H1 (cell line): Measurements from ENCODE around the gene INO80C. TPM values are rescaled to one million over a fixed set of nuclear protein-coding genes. Genes with fewer than 3 reads are reported as not detected.

Experiments
- CTCF ChIA-PET: fragments of 300-600 bp; sonication (Branson Sonifier 250); formaldehyde crosslinking; loops from one replicate; lab custom pipeline; 2021; ENCODE audit not compliant: partially characterized antibody; lab: Charles Lee
- POLR2A ChIA-PET: fragments of 300-600 bp; sonication (Branson Sonifier 250); formaldehyde crosslinking; loops from one replicate; lab custom pipeline; 2021; ENCODE audit warnings: inconsistent platforms; ENCODE audit not compliant: partially characterized antibody; lab: Charles Lee
- DNase-seq, 2 experiments: peaks; one replicate each; pipeline versions ENCODE4 v3.0.0 to v3.0.0-alpha.2; 2010 to 2022; ENCODE audit warnings: low spot score in 2 of 2, low read depth in 1 of 2, mixed read lengths in 1 of 2
- FAIRE-seq: peaks from 2 replicates; lab custom pipeline; 2011; peaks lifted over from hg19 to GRCh38; lab: Jason Lieb, UNC
- H2AFZ ChIP-seq: 2 replicates; pipeline ENCODE4 v1.8.1; 2012; ENCODE audit warnings: low read length, inconsistent platforms
- H2AK5ac ChIP-seq: 2 replicates; pipeline ENCODE4 v1.6.1; 2013; ENCODE audit warnings: low read depth, low read length
- H2BK120ac ChIP-seq: replicated peaks from 2 replicates; pipeline ENCODE3; 2013; ENCODE audit warnings: low read depth, low read length, inconsistent platforms
- H2BK12ac ChIP-seq: 2 replicates; pipeline ENCODE4 v1.6.1; 2013; ENCODE audit warnings: low read depth, low read length
- H2BK15ac ChIP-seq: 2 replicates; pipeline ENCODE4 v1.6.1; 2013; ENCODE audit warnings: low read length
- H2BK20ac ChIP-seq: 2 replicates; pipeline ENCODE4 v1.6.1; 2013; ENCODE audit warnings: low read length
- H2BK5ac ChIP-seq: 2 replicates; pipeline ENCODE4 v1.6.1; 2013; ENCODE audit warnings: low read depth, low read length
- H3K14ac ChIP-seq: 2 replicates; pipeline ENCODE4 v1.6.1; 2013; ENCODE audit warnings: inconsistent platforms; ENCODE audit not compliant: insufficient read length
- H3K18ac ChIP-seq: 2 replicates; pipeline ENCODE4 v1.6.1; 2013; ENCODE audit warnings: low read length; ENCODE audit errors: extremely low read depth
- H3K23ac ChIP-seq: 2 replicates; pipeline ENCODE4 v1.6.1; 2013; ENCODE audit warnings: inconsistent platforms; ENCODE audit not compliant: insufficient read length
- H3K23me2 ChIP-seq: 2 replicates; pipeline ENCODE4 v1.6.1; 2013; ENCODE audit warnings: low read depth, low read length
- H3K27ac ChIP-seq: 2 replicates; pipeline ENCODE4 v1.6.1; 2011; ENCODE audit warnings: low read depth, low read length, inconsistent platforms
- H3K27me3 ChIP-seq, 4 experiments: replicated peaks in 1 of 4; 1 replicate in 1 of 4; 2 replicates in 3 of 4; pipeline versions ENCODE4 v1.6.1 to v1.8.1; 2011 to 2013; ENCODE audit warnings: low read length in 3 of 4, mild to moderate bottlenecking in 3 of 4, inconsistent platforms in 2 of 4, mixed read lengths in 2 of 4, moderate library complexity in 1 of 4; ENCODE audit not compliant: control insufficient read depth in 3 of 4, insufficient read depth in 3 of 4; ENCODE audit errors: extremely low read depth in 1 of 4
- H3K36me3 ChIP-seq, 4 experiments: 2 replicates each; pipeline versions ENCODE4 v1.6.1 to v1.8.1; 2011 to 2013; ENCODE audit warnings: mild to moderate bottlenecking in 4 of 4, low read length in 3 of 4, moderate library complexity in 2 of 4, control low read depth in 1 of 4, inconsistent platforms in 1 of 4; ENCODE audit not compliant: insufficient read depth in 4 of 4, control insufficient read depth in 2 of 4
- H3K4ac ChIP-seq: replicated peaks from 2 replicates; pipeline ENCODE3; 2013; ENCODE audit warnings: low read length, low read depth, mixed read lengths, inconsistent platforms; ENCODE audit not compliant: insufficient read length
- H3K4me1 ChIP-seq, 4 experiments: replicated peaks in 1 of 4; 1 replicate in 1 of 4; 2 replicates in 3 of 4; pipeline versions ENCODE4 v1.6.1 to v1.8.1; 2011 to 2013; ENCODE audit warnings: low read length in 3 of 4, inconsistent platforms in 2 of 4, mixed read lengths in 1 of 4; ENCODE audit not compliant: insufficient read depth in 4 of 4, control insufficient read depth in 3 of 4
- H3K4me2 ChIP-seq, 2 experiments: 2 replicates each; pipeline versions ENCODE4 v1.6.1 to v1.8.1; 2011 to 2013; ENCODE audit warnings: low read depth in 2 of 2, low read length in 2 of 2, control low read depth in 1 of 2, inconsistent platforms in 1 of 2, mild to moderate bottlenecking in 1 of 2; ENCODE audit not compliant: insufficient read depth in 1 of 2
- H3K4me3 ChIP-seq, 4 experiments: fragments of 200-600, 300-600 bp in 1 of 4; sonication (generic), shearing (Covaris generic), sonication (Bioruptor Twin) in 1 of 4; 2 replicates each; pipeline versions ENCODE4 v1.5.1 to v1.8.1; 2011 to 2016; ENCODE audit warnings: low read length in 4 of 4, low read depth in 3 of 4, control low read depth in 2 of 4, inconsistent platforms in 2 of 4, mild to moderate bottlenecking in 2 of 4, mixed read lengths in 1 of 4, moderate library complexity in 1 of 4; ENCODE audit not compliant: insufficient read depth in 2 of 4; ENCODE audit errors: extremely low read depth in 1 of 4
- H3K56ac ChIP-seq: replicated peaks from 2 replicates; pipeline ENCODE3; 2013; ENCODE audit warnings: low read depth, mild to moderate bottlenecking, mixed read lengths, low read length, inconsistent platforms; ENCODE audit not compliant: insufficient read length
- H3K79me1 ChIP-seq: 2 replicates; pipeline ENCODE4 v1.6.1; 2013; ENCODE audit warnings: low read depth, low read length, control low read depth
- H3K79me2 ChIP-seq, 2 experiments: 2 replicates each; pipeline versions ENCODE4 v1.6.1 to v1.8.1; 2012 to 2013; ENCODE audit warnings: low read length in 2 of 2, mild to moderate bottlenecking in 2 of 2, inconsistent platforms in 1 of 2; ENCODE audit not compliant: insufficient read depth in 2 of 2, control insufficient read depth in 1 of 2
- H3K9ac ChIP-seq, 4 experiments: replicated peaks in 1 of 4; 1 replicate in 1 of 4; 2 replicates in 3 of 4; pipeline versions ENCODE4 v1.6.1 to v1.8.1; 2011 to 2013; ENCODE audit warnings: low read depth in 3 of 4, low read length in 3 of 4, control low read depth in 2 of 4, mild to moderate bottlenecking in 2 of 4, moderate library complexity in 2 of 4, inconsistent platforms in 1 of 4; ENCODE audit errors: extremely low read depth in 1 of 4
- H3K9me3 ChIP-seq, 2 experiments: 2 replicates each; pipeline versions ENCODE4 v1.6.1 to v1.8.1; 2012 to 2013; ENCODE audit warnings: mild to moderate bottlenecking in 2 of 2, moderate library complexity in 2 of 2, control low read depth in 1 of 2, inconsistent platforms in 1 of 2, low read depth in 1 of 2, low read length in 1 of 2, mixed read lengths in 1 of 2; ENCODE audit not compliant: insufficient read depth in 2 of 2
- H4K20me1 ChIP-seq, 2 experiments: replicated peaks in 1 of 2; 2 replicates each; pipeline versions ENCODE3 to v1.8.1; 2011 to 2013; ENCODE audit warnings: inconsistent platforms in 2 of 2, low read length in 2 of 2, mild to moderate bottlenecking in 1 of 2; ENCODE audit not compliant: insufficient read depth in 2 of 2, control insufficient read depth in 1 of 2
- H4K5ac ChIP-seq: 2 replicates; pipeline ENCODE4 v1.6.1; 2013; ENCODE audit warnings: low read length, low read depth, mixed read lengths, inconsistent platforms; ENCODE audit not compliant: insufficient read length
- H4K8ac ChIP-seq: 2 replicates; pipeline ENCODE4 v1.8.0; 2013; ENCODE audit warnings: mild to moderate bottlenecking, moderate library complexity, low read length, inconsistent platforms; ENCODE audit not compliant: insufficient read depth; ENCODE audit errors: extremely low read depth
- H4K91ac ChIP-seq: replicated peaks from 2 replicates; pipeline ENCODE3; 2013; ENCODE audit warnings: low read length, mixed read lengths, inconsistent platforms; ENCODE audit not compliant: insufficient read length
- SP2 ChIP-seq: IDR thresholded peaks from 2 replicates; pipeline ENCODE4 v1.6.1; 2012; ENCODE audit warnings: mild to moderate bottlenecking, low read length, inconsistent platforms
- YY1 ChIP-seq: IDR thresholded peaks from 2 replicates; pipeline ENCODE4 v1.6.1; 2011; ENCODE audit warnings: low read depth, mild to moderate bottlenecking, low read length
- WGBS, 2 experiments: shearing (Covaris generic) in 1 of 2; methylation state at CpG; one replicate each; pipeline versions ENCODE4 v1.1.6 to v1.1.7; 2013 to 2015; ENCODE audit warnings: low lambda C conversion rate in 2 of 2, mixed read lengths in 2 of 2, inconsistent platforms in 1 of 2, low coverage in 1 of 2, missing lambda C conversion rate in 1 of 2; ENCODE audit not compliant: insufficient replicate concordance in 2 of 2, insufficient coverage in 1 of 2, insufficient read length in 1 of 2; ENCODE audit errors: extremely low coverage in 1 of 2, missing lambda C conversion rate in 1 of 2; 5-methylcytosine and 5-hydroxymethylcytosine counted together
- polyA plus RNA-seq, 7 experiments: library from polyadenylated mRNA; depleted of rRNA in 3 of 7; stranded (reverse) in 5 of 7; unstranded in 2 of 7; fragments of >200 nt in 5 of 7; fragments of 200-250 nt in 2 of 7; gene quantifications; 1 replicate in 5 of 7; 2 replicates in 1 of 7; 4 replicates in 1 of 7; pipeline versions ENCODE4 v1.2.1 to v1.2.3, GENCODE V29; 2011 to 2013; ENCODE audit warnings: missing spikeins in 2 of 7, mixed read lengths in 2 of 7
- total RNA-seq: library from RNA; stranded (reverse); fragmentation: NEBNext Ultra II Directional; extraction: Animal tissue kit (Norgen Biotek cat#: 25700); gene quantifications from 2 replicates; pipeline ENCODE4 v1.2.1, GENCODE V29; 2021

INO80C gene
- total and polyA plus RNA-seq, 2 of the 8 experiments (the other 6 are each of a cell fraction or from before 2014, with no cell fraction given): 30.1 to 48.9 TPM

DNA sequence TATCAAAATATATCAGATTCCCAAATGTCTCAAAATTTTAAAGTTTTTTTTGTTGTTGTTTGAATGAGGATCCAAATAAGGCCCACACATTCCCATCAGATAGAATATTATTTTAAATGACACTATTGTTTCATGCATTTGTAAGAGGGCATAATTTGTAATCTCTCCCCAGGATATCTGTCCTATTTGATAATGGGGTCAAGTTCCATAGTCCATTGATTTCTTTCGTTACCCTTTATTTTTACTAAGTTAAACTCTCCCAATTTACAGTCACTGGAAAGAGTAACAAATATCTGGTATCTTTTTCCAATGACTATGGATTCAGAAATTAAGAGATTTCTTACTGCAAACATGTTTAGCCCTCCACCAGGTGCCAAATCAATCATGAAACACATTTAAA is 32.4 kb downstream of the INO80C start:
- no peak overlapping the region for H3K18ac ChIP-seq
- no peaks in the 10 kb centered on the region for H3K79me1 ChIP-seq
- H4K5ac ChIP-seq: no peak overlapping the region
- H4K20me1 ChIP-seq: peaks cover 0 to 2% of the 10 kb centered on the region in 2 experiments
- no peaks in the 10 kb centered on the region for H3K9me3 ChIP-seq
- H3K27me3 ChIP-seq: no peaks in the 10 kb centered on the region
- 85% methylated on average over 1 of the region's 1 CpG; no CpG with 5 or more reads in 1 of the 2 experiments for WGBS, 2 experiments
- H2BK5ac ChIP-seq: no peak overlapping the region
- H4K91ac ChIP-seq: no peak overlapping the region
- no peaks in the 10 kb centered on the region for H3K23me2 ChIP-seq
- H3K4ac ChIP-seq: no peak overlapping the region
- H2BK20ac ChIP-seq: no peak overlapping the region
- H4K8ac ChIP-seq: no peak overlapping the region
- no peak overlapping the region for H2BK15ac ChIP-seq
- no peak overlapping the region for H3K27ac ChIP-seq
- DNase-seq: no peak
- no peak overlapping the region for H2BK120ac ChIP-seq
- no peak overlapping the region for H3K23ac ChIP-seq
- H2BK12ac ChIP-seq: no peak overlapping the region
- no peak overlapping the region for H3K9ac ChIP-seq
- ChIA-PET POLR2A (no interaction called here), CTCF (interaction anchor here (0.7 kb wide), 1 partner anchor 12 kb away, joined by 4 read pairs; no protein-coding TSS in a partner anchor)
- H3K79me2 ChIP-seq: no peaks in the 10 kb centered on the region
- H2AFZ ChIP-seq: no peak overlapping the region
- no peaks in the 10 kb centered on the region for H3K4me1 ChIP-seq
- no peak for FAIRE-seq
- H3K14ac ChIP-seq: no peak overlapping the region
- no peak overlapping the region for H3K4me2 ChIP-seq
- no peak overlapping the region for H2AK5ac ChIP-seq
- no peak overlapping the region for H3K56ac ChIP-seq
- peaks cover 0 to 10% (median 0%) of the 10 kb centered on the region in 4 experiments; a peak in 2 of 8 replicates for H3K36me3 ChIP-seq
- no peak overlapping the region for H3K4me3 ChIP-seq
- no peak for TF ChIP-seq SP2
- no peak for TF ChIP-seq YY1
